IMR-90 (cell line): ENCODE data around the gene C19orf25. TPM values are rescaled to one million over a fixed set of nuclear protein-coding genes. Genes with fewer than 3 reads are reported as not detected.

Experiments used
- ATAC-seq: fragments of 200-7000 bp; cut with Tn5 transposase; 2 replicates; pipeline ENCODE4 v1.9.1; 2020; ENCODE audit warnings: low read depth, mild to moderate bottlenecking, moderate library complexity
- BruUV-seq: library from RNA; stranded (reverse); fragments of 400-500 nt; replicated peaks from 2 replicates; lab custom pipeline; 2021; lab: Mats Ljungman, UMichigan
- CTCF ChIA-PET: fragments of 300-600 bp; formaldehyde crosslinking; extraction: SDS; loops from one replicate; lab custom pipeline; 2021; ENCODE audit warnings: antibody characterized with exemption; lab: Yijun Ruan, JAX
- POLR2A ChIA-PET: fragments of 300-600 bp; sonication (Branson Sonifier 250); formaldehyde crosslinking; loops from one replicate; lab custom pipeline; 2022; ENCODE audit warnings: antibody characterized with exemption; ENCODE audit not compliant: unreplicated experiment; lab: Charles Lee
- DNase-seq: peaks from one replicate; pipeline ENCODE4 v3.0.0; 2013
- H2AFZ ChIP-seq: replicated peaks from 2 replicates; pipeline ENCODE3; 2013; ENCODE audit warnings: low read length, mild to moderate bottlenecking; ENCODE audit not compliant: poor library complexity
- H2AK5ac ChIP-seq: 2 replicates; pipeline ENCODE4 v1.6.1; 2013; ENCODE audit warnings: low read depth, low read length, inconsistent platforms
- H2AK9ac ChIP-seq: replicated peaks from 2 replicates; pipeline ENCODE3; 2013; ENCODE audit warnings: mild to moderate bottlenecking, low read depth, low read length, moderate library complexity; ENCODE audit not compliant: poor library complexity
- H2BK120ac ChIP-seq: 2 replicates; pipeline ENCODE4 v1.6.1; 2013; ENCODE audit warnings: low read depth, low read length, inconsistent platforms
- H2BK15ac ChIP-seq: 3 replicates; pipeline ENCODE4 v1.6.1; 2013; ENCODE audit warnings: low read depth, low read length, inconsistent platforms
- H2BK20ac ChIP-seq: 2 replicates; pipeline ENCODE4 v1.6.1; 2013; ENCODE audit warnings: low read depth, mild to moderate bottlenecking, inconsistent platforms, low read length, moderate library complexity
- H2BK5ac ChIP-seq: 2 replicates; pipeline ENCODE4 v1.6.1; 2013; ENCODE audit warnings: mild to moderate bottlenecking, low read depth, low read length, inconsistent platforms; ENCODE audit not compliant: poor library complexity, severe bottlenecking
- H3K14ac ChIP-seq: replicated peaks from 2 replicates; pipeline ENCODE4 v1.6.1; 2013; ENCODE audit warnings: low read depth, low read length, inconsistent platforms
- H3K18ac ChIP-seq: 2 replicates; pipeline ENCODE4 v1.6.1; 2013; ENCODE audit warnings: low read depth, low read length, control low read depth
- H3K23ac ChIP-seq: 2 replicates; pipeline ENCODE4 v1.6.1; 2013; ENCODE audit warnings: low read depth, low read length, inconsistent platforms
- H3K27ac ChIP-seq: 2 replicates; pipeline ENCODE4 v1.5.1; 2013; ENCODE audit warnings: mild to moderate bottlenecking, control low read depth, low read length; ENCODE audit not compliant: insufficient read depth
- H3K27me3 ChIP-seq: 2 replicates; pipeline ENCODE4 v1.6.1; 2013; ENCODE audit warnings: low read length; ENCODE audit not compliant: control insufficient read depth, insufficient read depth
- H3K36me3 ChIP-seq: 2 replicates; pipeline ENCODE4 v1.6.1; 2013; ENCODE audit warnings: low read length, mixed read lengths; ENCODE audit not compliant: control insufficient read depth, insufficient read depth
- H3K4ac ChIP-seq: 2 replicates; pipeline ENCODE4 v1.6.1; 2013; ENCODE audit warnings: low read depth, low read length, inconsistent platforms
- H3K4me1 ChIP-seq: 2 replicates; pipeline ENCODE4 v1.6.1; 2013; ENCODE audit warnings: low read length, mixed read lengths; ENCODE audit not compliant: control insufficient read depth, insufficient read depth
- H3K4me2 ChIP-seq: 2 replicates; pipeline ENCODE4 v1.6.1; 2013; ENCODE audit warnings: low read depth, mild to moderate bottlenecking, control low read depth, low read length, moderate library complexity
- H3K4me3 ChIP-seq: 2 replicates; pipeline ENCODE4 v1.5.1; 2013; ENCODE audit warnings: low read depth, mild to moderate bottlenecking, control low read depth, low read length, moderate library complexity; ENCODE audit not compliant: insufficient read depth
- H3K56ac ChIP-seq: 2 replicates; pipeline ENCODE4 v1.6.1; 2013; ENCODE audit warnings: low read length, inconsistent platforms; ENCODE audit not compliant: insufficient read depth; ENCODE audit errors: extremely low read depth
- H3K79me1 ChIP-seq, 2 experiments: 2 replicates each; pipeline ENCODE4 v1.6.1; 2013; ENCODE audit warnings: low read length in 2 of 2, inconsistent platforms in 1 of 2, low read depth in 1 of 2
- H3K9ac ChIP-seq: 2 replicates; pipeline ENCODE4 v1.6.1; 2013; ENCODE audit warnings: low read depth, low read length, control low read depth
- H3K9me1 ChIP-seq: 2 replicates; pipeline ENCODE4 v1.6.1; 2013; ENCODE audit warnings: low read length, inconsistent platforms; ENCODE audit not compliant: insufficient read depth
- H3K9me3 ChIP-seq: 2 replicates; pipeline ENCODE4 v1.6.1; 2013; ENCODE audit warnings: low read length; ENCODE audit not compliant: control insufficient read depth, insufficient read depth
- H4K20me1 ChIP-seq: 2 replicates; pipeline ENCODE4 v1.6.1; 2013; ENCODE audit warnings: low read length, inconsistent platforms; ENCODE audit not compliant: insufficient read depth
- H4K5ac ChIP-seq: 2 replicates; pipeline ENCODE4 v1.6.1; 2013; ENCODE audit warnings: mild to moderate bottlenecking, low read depth, low read length, control low read depth
- H4K8ac ChIP-seq, 2 experiments: 2 replicates each; pipeline ENCODE4 v1.6.1; 2013; ENCODE audit warnings: low read depth in 2 of 2, low read length in 2 of 2, control low read depth in 1 of 2, inconsistent platforms in 1 of 2
- H4K91ac ChIP-seq: 2 replicates; pipeline ENCODE4 v1.6.1; 2013; ENCODE audit warnings: low read depth, low read length, inconsistent platforms; ENCODE audit not compliant: insufficient read depth
- BHLHE40 ChIP-seq: fragments of 150-350 bp; IDR thresholded peaks from 2 replicates; pipeline ENCODE4 v1.6.1; 2016; ENCODE audit warnings: mild to moderate bottlenecking, low read depth, low read length
- CEBPB ChIP-seq: IDR thresholded peaks from 2 replicates; pipeline ENCODE4 v1.6.1; 2012; ENCODE audit warnings: low read depth, low read length, improper control_type of control experiment
- FOS ChIP-seq: fragments of 150-350 bp; IDR thresholded peaks from 2 replicates; pipeline ENCODE4 v1.6.1; 2016; ENCODE audit warnings: low read depth, low read length
- RAD21 ChIP-seq: IDR thresholded peaks from 2 replicates; pipeline ENCODE4 v1.6.1; 2012; ENCODE audit warnings: low read length, improper control_type of control experiment
- RCOR1 ChIP-seq: IDR thresholded peaks from 2 replicates; pipeline ENCODE4 v1.6.1; 2012; ENCODE audit warnings: mild to moderate bottlenecking, low read length, improper control_type of control experiment; ENCODE audit not compliant: insufficient replicate concordance
- RFX5 ChIP-seq: IDR thresholded peaks from 2 replicates; pipeline ENCODE4 v1.8.0; 2012; ENCODE audit warnings: low read depth, mild to moderate bottlenecking, low read length, moderate library complexity
- SMC3 ChIP-seq: fragments of 150-350 bp; IDR thresholded peaks from 2 replicates; pipeline ENCODE4 v1.6.1; 2016; ENCODE audit warnings: low read depth, mild to moderate bottlenecking, antibody characterized with exemption, low read length, moderate library complexity
- WGBS, 2 experiments: methylation state at CpG; one replicate each; pipeline versions ENCODE4 v1.1.5 to v1.1.7; 2013; ENCODE audit warnings: missing lambda C conversion rate in 2 of 2; ENCODE audit not compliant: insufficient read length in 1 of 2; ENCODE audit errors: extremely low coverage in 2 of 2; 5-methylcytosine and 5-hydroxymethylcytosine counted together
- dilution Hi-C: fragments of 300-500 bp; cut with HindIII; formaldehyde crosslinking; loops from one replicate; pipeline ENCODE4 v1.14.3; 2018; ENCODE audit warnings: low sequenced_read_pairs; ENCODE audit not compliant: unreplicated experiment
- in situ Hi-C: fragments of 300-500 bp; cut with MboI; formaldehyde crosslinking; loops from 3 replicates; pipeline ENCODE4 v1.14.3; 2019; ENCODE audit warnings: low sequenced_read_pairs, inconsistent platforms, mixed read lengths
- intact Hi-C: fragments of 100-400 bp; cut with micrococcal nuclease; formaldehyde crosslinking; loops from 2 replicates; pipeline ENCODE4 v1.10.0; 2022
- polyA plus RNA-seq, 3 experiments: library from polyadenylated mRNA; depleted of rRNA; stranded (reverse); fragments of >200 nt; gene quantifications; 2 replicates each; pipeline ENCODE4 v1.2.3, GENCODE V29; 2012; ENCODE audit warnings: low replicate concordance in 1 of 3
- total RNA-seq: library from RNA; depleted of rRNA; stranded (reverse); fragments of >200 nt; gene quantifications from 2 replicates; pipeline ENCODE4 v1.2.3, GENCODE V29; 2012
- TF ChIP-seq, protein P1 (sequence below): fragments of 150-350 bp; IDR thresholded peaks from 2 replicates; pipeline ENCODE4 v1.6.1; 2017; ENCODE audit warnings: mild to moderate bottlenecking, antibody characterized with exemption, low read length, low read depth
- TF ChIP-seq, protein P2 (sequence below): fragments of 150-350 bp; IDR thresholded peaks from 2 replicates; pipeline ENCODE4 v1.6.1; 2016; ENCODE audit warnings: low read depth, mild to moderate bottlenecking, low read length, moderate library complexity, borderline replicate concordance
- TF ChIP-seq, protein P3 (sequence below): conservative IDR thresholded peaks from 2 replicates; pipeline ENCODE4 v1.5.1; 2012; ENCODE audit warnings: mild to moderate bottlenecking, low read depth, low read length, improper control_type of control experiment

Gene C19orf25
- total and polyA plus RNA-seq, 2 of the 4 experiments (the other 2 are of a cell fraction): 10.4 to 34.9 TPM

DNA sequence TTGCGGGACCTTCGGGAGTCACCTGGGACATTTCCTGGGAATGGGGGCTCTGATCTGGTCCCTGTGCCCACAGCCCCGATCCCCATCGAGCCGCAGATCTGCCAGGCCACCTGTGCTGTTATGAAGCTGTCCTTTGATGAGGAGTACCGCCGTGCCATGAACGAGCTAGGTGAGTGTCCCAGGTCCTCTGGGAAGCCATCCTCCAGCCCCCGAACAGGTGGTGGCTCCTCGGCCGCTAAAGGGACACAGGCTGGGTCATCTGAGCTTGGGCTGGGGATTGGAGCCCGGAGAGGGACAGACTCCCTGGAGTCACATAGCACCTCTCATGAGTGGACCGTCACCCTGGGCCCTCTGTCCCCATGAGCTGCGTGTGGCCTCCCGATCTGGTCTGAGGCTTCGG, 21.1 kb downstream of the C19orf25 start:
- H3K27me3 ChIP-seq: peaks cover 36% of the 10 kb centered on the region
- 90% methylated on average over 4 of the region's 16 CpGs; no CpG with 5 or more reads in 1 of the 2 experiments for WGBS, 2 experiments
- no peak overlapping the region for H2BK15ac ChIP-seq
- no peak overlapping the region for H3K56ac ChIP-seq
- no peak for DNase-seq
- no peak overlapping the region for H2BK5ac ChIP-seq
- no peak overlapping the region for H3K4ac ChIP-seq
- peaks cover 3% of the 10 kb centered on the region; the same call in 1 of the 2 replicates for H3K36me3 ChIP-seq
- H3K4me1 ChIP-seq: no peaks in the 10 kb centered on the region
- ATAC-seq: no peak
- H3K4me3 ChIP-seq: no peak overlapping the region
- H2BK120ac ChIP-seq: no peak overlapping the region
- no peak overlapping the region for H3K23ac ChIP-seq
- H3K27ac ChIP-seq: no peak overlapping the region
- TF ChIP-seq FOS: no peak
- TF ChIP-seq, protein P1, sequence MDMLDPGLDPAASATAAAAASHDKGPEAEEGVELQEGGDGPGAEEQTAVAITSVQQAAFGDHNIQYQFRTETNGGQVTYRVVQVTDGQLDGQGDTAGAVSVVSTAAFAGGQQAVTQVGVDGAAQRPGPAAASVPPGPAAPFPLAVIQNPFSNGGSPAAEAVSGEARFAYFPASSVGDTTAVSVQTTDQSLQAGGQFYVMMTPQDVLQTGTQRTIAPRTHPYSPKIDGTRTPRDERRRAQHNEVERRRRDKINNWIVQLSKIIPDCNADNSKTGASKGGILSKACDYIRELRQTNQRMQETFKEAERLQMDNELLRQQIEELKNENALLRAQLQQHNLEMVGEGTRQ: no peak
- no peak for TF ChIP-seq SMC3
- TF ChIP-seq CEBPB: no peak
- TF ChIP-seq, protein P2, sequence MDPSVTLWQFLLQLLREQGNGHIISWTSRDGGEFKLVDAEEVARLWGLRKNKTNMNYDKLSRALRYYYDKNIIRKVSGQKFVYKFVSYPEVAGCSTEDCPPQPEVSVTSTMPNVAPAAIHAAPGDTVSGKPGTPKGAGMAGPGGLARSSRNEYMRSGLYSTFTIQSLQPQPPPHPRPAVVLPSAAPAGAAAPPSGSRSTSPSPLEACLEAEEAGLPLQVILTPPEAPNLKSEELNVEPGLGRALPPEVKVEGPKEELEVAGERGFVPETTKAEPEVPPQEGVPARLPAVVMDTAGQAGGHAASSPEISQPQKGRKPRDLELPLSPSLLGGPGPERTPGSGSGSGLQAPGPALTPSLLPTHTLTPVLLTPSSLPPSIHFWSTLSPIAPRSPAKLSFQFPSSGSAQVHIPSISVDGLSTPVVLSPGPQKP: no peak
- TF ChIP-seq RFX5: no peak
- TF ChIP-seq, protein P3, sequence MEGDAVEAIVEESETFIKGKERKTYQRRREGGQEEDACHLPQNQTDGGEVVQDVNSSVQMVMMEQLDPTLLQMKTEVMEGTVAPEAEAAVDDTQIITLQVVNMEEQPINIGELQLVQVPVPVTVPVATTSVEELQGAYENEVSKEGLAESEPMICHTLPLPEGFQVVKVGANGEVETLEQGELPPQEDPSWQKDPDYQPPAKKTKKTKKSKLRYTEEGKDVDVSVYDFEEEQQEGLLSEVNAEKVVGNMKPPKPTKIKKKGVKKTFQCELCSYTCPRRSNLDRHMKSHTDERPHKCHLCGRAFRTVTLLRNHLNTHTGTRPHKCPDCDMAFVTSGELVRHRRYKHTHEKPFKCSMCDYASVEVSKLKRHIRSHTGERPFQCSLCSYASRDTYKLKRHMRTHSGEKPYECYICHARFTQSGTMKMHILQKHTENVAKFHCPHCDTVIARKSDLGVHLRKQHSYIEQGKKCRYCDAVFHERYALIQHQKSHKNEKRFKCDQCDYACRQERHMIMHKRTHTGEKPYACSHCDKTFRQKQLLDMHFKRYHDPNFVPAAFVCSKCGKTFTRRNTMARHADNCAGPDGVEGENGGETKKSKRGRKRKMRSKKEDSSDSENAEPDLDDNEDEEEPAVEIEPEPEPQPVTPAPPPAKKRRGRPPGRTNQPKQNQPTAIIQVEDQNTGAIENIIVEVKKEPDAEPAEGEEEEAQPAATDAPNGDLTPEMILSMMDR: no peak
- TF ChIP-seq BHLHE40: no peak
- no peak for TF ChIP-seq RAD21
- TF ChIP-seq RCOR1: no peak
- no peak overlapping the region for H3K14ac ChIP-seq
- H3K79me1 ChIP-seq: no peaks in the 10 kb centered on the region
- intact Hi-C loops (no loop called here), in situ Hi-C loops (no loop called here), dilution Hi-C loops (no loop called here)
- no peak overlapping the region for H3K18ac ChIP-seq
- no peak overlapping the region for H4K8ac ChIP-seq
- H3K4me2 ChIP-seq: no peak overlapping the region
- no TSS peak for BruUV-seq
- H4K5ac ChIP-seq: no peak overlapping the region
- no peak overlapping the region for H2AK9ac ChIP-seq
- POLR2A ChIA-PET: no interaction called here
- peaks cover 34% of the 10 kb centered on the region for H4K20me1 ChIP-seq
- H3K9me1 ChIP-seq: 0 out of 2 replicates have a peak, but pooled peaks cover 2% of the 10 kb centered on the region
- H3K9me3 ChIP-seq: no peaks in the 10 kb centered on the region
- CTCF ChIA-PET: no interaction called here
- no peak overlapping the region for H3K9ac ChIP-seq
- no peak overlapping the region for H2BK20ac ChIP-seq
- H4K91ac ChIP-seq: no peak overlapping the region
- H2AFZ ChIP-seq: no peak overlapping the region
- no peak overlapping the region for H2AK5ac ChIP-seq
